Progenitor cell of endocrine pancreas (in vitro differentiated cells): Measurements from ENCODE around the gene CKS2. TPM values are rescaled to one million over a fixed set of nuclear protein-coding genes. Genes with fewer than 3 reads are reported as not detected.

Experiments used
- DNase-seq: peaks from one replicate; pipeline ENCODE4 v3.0.0; 2021; ENCODE audit warnings: low spot score; ENCODE audit not compliant: unreplicated experiment
- H3K27ac Mint-ChIP-seq: 2 replicates; pipeline ENCODE4 v1.8.0; 2021; ENCODE audit warnings: mild to moderate bottlenecking, moderate library complexity, mixed read lengths
- H3K27me3 Mint-ChIP-seq: 2 replicates; pipeline ENCODE4 v1.8.0; 2021; ENCODE audit warnings: mixed read lengths
- H3K36me3 Mint-ChIP-seq: 2 replicates; pipeline ENCODE4 v1.8.0; 2022; ENCODE audit warnings: mixed read lengths; ENCODE audit not compliant: insufficient read depth
- H3K4me1 Mint-ChIP-seq: 2 replicates; pipeline ENCODE4 v1.8.0; 2021; ENCODE audit warnings: low read depth, mixed read lengths
- H3K4me3 Mint-ChIP-seq: 2 replicates; pipeline ENCODE4 v1.8.0; 2021; ENCODE audit warnings: low read depth, mild to moderate bottlenecking, moderate library complexity, mixed read lengths
- H3K9me3 Mint-ChIP-seq: 2 replicates; pipeline ENCODE4 v1.8.0; 2021; ENCODE audit warnings: low read depth, mixed read lengths
- CTCF ChIP-seq: fragments of 200-600 bp; sonication (generic); IDR thresholded peaks from one replicate; pipeline ENCODE4 v1.5.0; 2021; ENCODE audit warnings: antibody characterized with exemption, mild to moderate bottlenecking; ENCODE audit not compliant: unreplicated experiment
- total RNA-seq: library from RNA; stranded (reverse); gene quantifications from 2 replicates; pipeline ENCODE4 v1.2.1, GENCODE V29; 2021

CKS2 gene
- total RNA-seq, 1 donor from 2014 or later: 99.1 TPM

DNA sequence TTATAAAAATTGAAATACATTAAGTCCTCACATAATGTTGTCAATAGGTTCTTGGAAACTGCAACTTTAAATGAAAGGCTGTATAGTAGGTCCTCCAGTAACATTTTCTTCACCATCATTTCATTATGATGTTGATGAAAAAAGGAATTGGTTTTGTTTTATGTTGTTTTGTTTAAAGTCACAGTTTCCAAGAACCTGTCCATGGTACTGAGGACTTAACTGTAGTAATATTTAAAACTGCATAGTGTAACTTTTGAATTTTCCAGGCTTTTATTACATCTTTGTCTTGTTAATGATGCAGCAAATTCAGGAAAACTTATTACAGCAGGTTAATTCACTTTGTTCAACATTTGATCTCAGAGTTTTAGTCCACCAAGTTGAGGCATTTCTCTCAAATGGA is 18.9 kb downstream of the CKS2 start:
- Mint-ChIP-seq H3K27me3 (no peaks in the 10 kb centered on the region), H3K36me3 (peaks cover 24% of the 10 kb centered on the region)
- no peak for TF ChIP-seq CTCF

DNA sequence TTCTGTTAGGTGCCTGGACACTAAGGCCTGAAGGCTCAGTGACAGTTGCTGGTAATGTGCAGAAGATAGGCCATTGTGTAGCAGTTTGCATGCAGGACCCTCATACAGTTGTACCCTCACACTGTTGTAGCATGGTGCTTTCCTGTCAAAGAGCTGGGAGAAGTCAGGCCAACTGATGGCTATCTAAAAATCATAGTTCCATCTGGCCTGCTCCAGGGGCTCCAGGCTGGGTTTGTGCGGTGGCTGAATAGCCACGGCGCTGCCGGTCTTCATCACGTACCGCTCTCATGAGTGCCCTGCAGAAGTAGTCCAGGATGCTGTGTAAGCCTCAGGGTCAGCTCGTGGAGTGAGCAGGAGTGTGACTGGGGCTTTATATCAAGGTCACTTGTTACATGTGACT is 19.5 kb downstream of the CKS2 start:
- Mint-ChIP-seq H3K27ac (no peak overlapping the region), H3K27me3 (no peaks in the 10 kb centered on the region), H3K36me3 (peaks cover 24% of the 10 kb centered on the region), H3K9me3 (no peaks in the 10 kb centered on the region), H3K4me1 (no peaks in the 10 kb centered on the region), H3K4me3 (no peak overlapping the region)
- no peak for TF ChIP-seq CTCF
- DNase-seq: no peak

More for the DNA sequence above, 18.9 kb downstream of the CKS2 start:
- no peak for DNase-seq
- Mint-ChIP-seq H3K4me3 (no peak overlapping the region), H3K27ac (no peak overlapping the region), H3K4me1 (peaks cover 2% of the 10 kb centered on the region), H3K9me3 (no peaks in the 10 kb centered on the region)

DNA sequence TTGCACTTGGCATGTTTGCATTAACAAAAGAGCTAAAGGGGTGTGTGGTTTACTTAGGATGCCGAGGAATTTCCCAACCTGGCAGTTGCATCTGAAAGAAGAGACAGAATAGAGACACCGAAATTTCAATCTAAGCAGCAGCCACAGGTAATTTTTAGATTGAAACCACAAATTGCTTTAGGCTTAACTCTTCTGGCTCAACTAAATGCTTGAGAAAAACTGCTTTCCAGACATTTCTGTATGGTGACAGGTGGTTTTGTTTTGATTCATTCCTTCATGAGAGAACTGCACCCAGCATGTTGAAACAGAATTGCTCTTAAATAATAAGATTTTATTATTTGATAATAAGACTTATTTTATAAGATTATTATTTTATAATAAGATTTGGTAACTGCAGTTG is 28.8 kb downstream of the CKS2 start:
- TF ChIP-seq CTCF: no peak
- H3K4me1 Mint-ChIP-seq: no peaks in the 10 kb centered on the region
- no peaks in the 10 kb centered on the region for H3K9me3 Mint-ChIP-seq
- H3K4me3 Mint-ChIP-seq: no peak overlapping the region
- no peak overlapping the region for H3K27ac Mint-ChIP-seq
- no peaks in the 10 kb centered on the region for H3K27me3 Mint-ChIP-seq
- DNase-seq: no peak
- peaks cover 52% of the 10 kb centered on the region for H3K36me3 Mint-ChIP-seq

DNA sequence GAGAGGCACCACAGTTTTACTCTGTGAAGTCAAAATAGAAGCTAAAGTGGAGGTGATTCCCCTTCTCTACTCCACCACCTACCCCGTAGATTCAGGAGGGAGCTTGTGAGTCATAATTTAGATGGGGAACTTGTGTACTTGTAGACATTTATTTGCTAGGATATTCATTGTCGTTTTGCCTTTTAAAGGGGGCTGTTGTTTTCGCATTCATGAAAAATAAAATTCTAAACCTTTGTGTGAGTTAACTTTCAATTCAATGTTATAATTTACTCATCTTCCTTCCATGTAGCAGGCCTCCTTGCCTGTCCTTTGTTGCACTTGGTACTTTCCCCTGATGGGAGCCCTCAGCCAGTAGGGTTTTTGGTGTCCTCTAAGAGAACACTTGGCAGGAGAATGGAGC is 29.3 kb downstream of the CKS2 start:
- H3K27me3 Mint-ChIP-seq: no peaks in the 10 kb centered on the region
- H3K4me1 Mint-ChIP-seq: no peaks in the 10 kb centered on the region
- H3K27ac Mint-ChIP-seq: no peak overlapping the region
- TF ChIP-seq CTCF: no peak
- no peaks in the 10 kb centered on the region for H3K9me3 Mint-ChIP-seq
- H3K36me3 Mint-ChIP-seq: peaks cover 50% of the 10 kb centered on the region
- H3K4me3 Mint-ChIP-seq: no peak overlapping the region
- no peak for DNase-seq

DNA sequence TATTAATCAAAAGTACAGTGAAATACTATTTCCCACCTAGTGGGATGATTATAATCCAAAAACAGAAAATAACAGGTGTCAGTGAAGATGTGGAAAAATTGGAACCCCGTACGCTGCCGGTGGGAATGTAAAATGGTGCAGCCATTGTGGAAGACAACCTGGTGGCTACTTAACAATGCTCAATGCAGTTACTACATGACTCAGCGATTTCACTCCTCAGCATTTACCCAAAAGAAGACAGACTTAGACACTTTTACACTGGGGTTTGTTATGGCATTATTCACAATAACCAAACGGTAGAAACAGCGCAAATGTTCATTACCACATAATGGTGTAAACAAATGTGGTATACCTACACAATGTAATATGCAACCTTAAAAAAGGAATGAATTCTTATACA is 31.2 kb downstream of the CKS2 start:
- Mint-ChIP-seq H3K4me1 (no peaks in the 10 kb centered on the region), H3K27me3 (no peaks in the 10 kb centered on the region), H3K36me3 (peaks cover 54% of the 10 kb centered on the region), H3K4me3 (no peak overlapping the region), H3K27ac (no peak overlapping the region), H3K9me3 (no peaks in the 10 kb centered on the region)
- DNase-seq: no peak
- TF ChIP-seq CTCF: no peak
